NCI-H748 treated with DMSO at 0.1 percent for 48 hours (cell line): ENCODE results near the gene ABI3BP.

Experiments
- DNase-seq: peaks from one replicate; lab custom pipeline; 2025; lab: John Stamatoyannopoulos, UW

Gene ABI3BP

GRCh38 chr3:100941041-100941440, 52.2 kb downstream of the ABI3BP start:
- DNase-seq = no peak

- no peak for DNase-seq
Observed at GRCh38 chr3:100936931-100937330, 56.3 kb downstream of the ABI3BP start.

- no peak for DNase-seq
Observed at GRCh38 chr3:100932491-100932890, 60.7 kb downstream of the ABI3BP start.

GRCh38 chr3:100928638-100929428, 64.4 kb downstream of the ABI3BP start:
- no peak for DNase-seq

- no peak for DNase-seq
Observed at GRCh38 chr3:100927775-100928174, 65.4 kb downstream of the ABI3BP start.

GRCh38 chr3:100915706-100916495, 77.3 kb downstream of the ABI3BP start:
- DNase-seq = no peak

GRCh38 chr3:100913870-100914648, 79.2 kb downstream of the ABI3BP start:
- DNase-seq = no peak

- no peak for DNase-seq
Observed at GRCh38 chr3:100912976-100913545, 80.2 kb downstream of the ABI3BP start.

- no peak for DNase-seq
Observed at GRCh38 chr3:100912571-100912970, 80.7 kb downstream of the ABI3BP start.

GRCh38 chr3:100911956-100912355, 81.3 kb downstream of the ABI3BP start:
- no peak for DNase-seq

- DNase-seq = no peak
Observed at GRCh38 chr3:100910986-100911385, 82.2 kb downstream of the ABI3BP start.

- no peak for DNase-seq
Observed at GRCh38 chr3:100902572-100902971, 90.6 kb downstream of the ABI3BP start.

- DNase-seq = no peak
Observed at GRCh38 chr3:100900671-100901335, 92.4 kb downstream of the ABI3BP start.

- DNase-seq = no peak
Observed at GRCh38 chr3:100899440-100900091, 93.7 kb downstream of the ABI3BP start.

GRCh38 chr3:100898681-100899080, 94.5 kb downstream of the ABI3BP start:
- DNase-seq = no peak

- no peak for DNase-seq
Observed at GRCh38 chr3:100896994-100897393, 96.2 kb downstream of the ABI3BP start.

GRCh38 chr3:100893590-100893989, 99.6 kb downstream of the ABI3BP start:
- DNase-seq = no peak

GRCh38 chr3:100893108-100893507, 100.1 kb downstream of the ABI3BP start:
- no peak for DNase-seq

GRCh38 chr3:100891827-100892226, 101.4 kb downstream of the ABI3BP start:
- DNase-seq = no peak

GRCh38 chr3:100891033-100891432, 102.2 kb downstream of the ABI3BP start:
- DNase-seq = no peak

- DNase-seq = no peak
Observed at GRCh38 chr3:100888881-100889280, 104.3 kb downstream of the ABI3BP start.
